GM18858 (cell line): ENCODE measurements around the gene SRRT.
"Not testable (repeated sequence)": the region's sequence is repeated elsewhere in the genome, so short reads cannot be mapped to it uniquely, and the experiment has no call there.

Experiments used
- ATAC-seq: cut with Tn5 transposase; IDR thresholded peaks from one replicate; pipeline ENCODE4 v1.9.1; 2021; ENCODE audit not compliant: unreplicated experiment

Gene SRRT

DNA sequence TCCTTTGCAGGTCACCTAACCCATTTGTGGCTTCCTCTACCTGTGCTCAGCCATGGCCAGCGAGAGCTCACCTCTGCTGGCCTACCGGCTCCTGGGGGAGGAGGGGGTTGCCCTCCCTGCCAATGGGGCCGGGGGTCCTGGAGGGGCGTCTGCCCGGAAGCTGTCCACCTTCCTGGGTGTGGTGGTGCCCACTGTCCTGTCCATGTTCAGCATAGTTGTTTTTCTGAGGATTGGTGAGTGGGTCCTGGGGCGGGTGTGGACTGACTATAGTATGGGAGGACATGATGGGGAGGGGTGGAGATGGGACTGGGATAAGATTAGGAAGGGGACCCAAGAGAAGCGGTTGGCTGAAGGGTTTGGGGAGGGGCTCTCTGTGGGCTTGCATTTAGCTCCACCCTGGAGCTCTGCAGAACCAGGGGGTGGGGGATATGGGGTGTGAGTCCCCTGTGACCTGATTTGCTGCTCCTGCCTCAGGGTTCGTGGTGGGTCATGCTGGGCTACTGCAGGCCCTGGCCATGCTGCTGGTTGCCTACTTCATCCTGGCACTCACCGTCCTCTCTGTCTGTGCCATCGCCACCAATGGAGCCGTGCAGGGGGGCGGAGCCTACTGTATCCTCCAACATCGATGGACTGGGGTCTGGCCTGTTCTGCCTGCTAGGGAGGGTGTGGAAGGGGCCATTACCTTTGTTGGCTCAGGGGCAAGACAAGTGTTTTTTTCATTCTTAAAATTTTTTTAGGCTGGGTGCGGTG, 20.6 kb upstream of the SRRT start:
- ATAC-seq: no peak

DNA sequence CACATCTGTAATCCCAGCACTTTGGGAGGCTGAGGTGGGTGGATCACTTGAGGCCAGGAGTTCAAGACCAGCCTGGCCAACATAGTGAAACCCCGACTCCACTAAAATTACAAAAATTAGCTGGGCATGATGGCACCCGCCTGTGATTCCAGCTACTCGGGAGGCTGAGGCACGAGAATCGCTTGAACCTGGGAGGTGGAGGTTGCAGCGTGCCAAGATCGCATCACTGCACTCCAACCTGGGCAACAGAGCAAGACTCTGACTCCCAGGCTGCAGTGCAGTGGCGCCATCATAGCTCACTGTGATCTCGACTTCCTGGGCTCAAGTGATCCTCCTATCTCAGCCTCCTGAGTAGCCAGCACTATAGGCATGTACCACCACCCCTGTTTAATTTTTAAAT, 20.0 kb upstream of the SRRT start:
- not testable (repeated sequence) for ATAC-seq

DNA sequence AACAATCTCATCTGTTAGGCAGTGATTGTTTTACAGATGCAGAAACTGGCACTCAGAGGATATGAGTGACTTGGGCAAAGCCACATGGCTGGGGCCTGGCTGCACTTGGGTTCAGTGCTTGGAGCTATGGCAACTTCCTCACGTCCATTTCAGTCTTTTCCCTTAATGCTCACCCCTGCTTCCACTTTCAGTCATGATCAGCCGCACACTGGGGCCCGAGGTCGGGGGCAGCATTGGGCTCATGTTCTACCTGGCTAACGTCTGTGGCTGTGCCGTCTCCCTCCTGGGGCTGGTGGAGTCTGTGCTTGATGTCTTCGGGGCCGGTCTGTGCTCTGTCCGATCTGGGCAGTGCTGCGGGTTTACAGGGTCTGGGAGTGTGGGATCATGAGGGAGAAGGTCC, 19.4 kb upstream of the SRRT start:
- no peak for ATAC-seq

DNA sequence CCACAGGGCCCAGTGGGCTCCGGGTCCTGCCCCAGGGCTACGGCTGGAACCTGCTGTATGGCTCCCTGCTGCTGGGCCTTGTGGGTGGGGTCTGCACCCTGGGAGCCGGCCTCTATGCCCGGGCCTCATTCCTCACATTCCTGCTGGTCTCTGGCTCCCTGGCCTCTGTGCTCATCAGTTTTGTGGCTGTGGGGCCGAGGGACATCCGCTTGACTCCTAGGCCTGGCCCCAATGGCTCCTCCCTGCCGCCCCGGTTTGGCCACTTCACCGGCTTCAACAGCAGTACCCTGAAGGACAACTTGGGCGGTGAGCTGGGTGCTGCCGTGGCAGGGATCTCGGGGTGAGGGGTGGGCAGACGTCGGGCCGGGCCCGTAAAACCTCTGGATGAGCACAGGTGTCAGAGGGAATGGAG, 18.0 kb upstream of the SRRT start:
- no peak for ATAC-seq

DNA sequence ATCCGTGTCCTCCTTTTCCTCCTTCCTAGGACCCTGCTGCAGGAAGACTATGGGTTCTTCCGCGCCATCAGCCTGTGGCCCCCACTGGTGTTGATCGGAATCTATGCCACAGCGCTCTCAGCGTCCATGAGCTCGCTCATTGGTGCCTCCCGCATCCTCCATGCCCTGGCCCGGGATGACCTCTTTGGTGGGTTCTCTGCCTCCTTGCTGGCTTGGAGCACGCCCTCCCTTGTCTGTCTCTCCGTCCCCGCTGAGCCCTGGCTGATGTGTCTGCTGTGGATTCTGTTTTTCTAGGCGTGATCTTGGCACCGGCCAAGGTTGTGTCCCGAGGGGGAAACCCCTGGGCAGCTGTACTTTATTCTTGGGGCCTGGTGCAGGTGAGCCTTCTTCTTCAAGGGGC, 15.0 kb upstream of the SRRT start:
- no peak for ATAC-seq

DNA sequence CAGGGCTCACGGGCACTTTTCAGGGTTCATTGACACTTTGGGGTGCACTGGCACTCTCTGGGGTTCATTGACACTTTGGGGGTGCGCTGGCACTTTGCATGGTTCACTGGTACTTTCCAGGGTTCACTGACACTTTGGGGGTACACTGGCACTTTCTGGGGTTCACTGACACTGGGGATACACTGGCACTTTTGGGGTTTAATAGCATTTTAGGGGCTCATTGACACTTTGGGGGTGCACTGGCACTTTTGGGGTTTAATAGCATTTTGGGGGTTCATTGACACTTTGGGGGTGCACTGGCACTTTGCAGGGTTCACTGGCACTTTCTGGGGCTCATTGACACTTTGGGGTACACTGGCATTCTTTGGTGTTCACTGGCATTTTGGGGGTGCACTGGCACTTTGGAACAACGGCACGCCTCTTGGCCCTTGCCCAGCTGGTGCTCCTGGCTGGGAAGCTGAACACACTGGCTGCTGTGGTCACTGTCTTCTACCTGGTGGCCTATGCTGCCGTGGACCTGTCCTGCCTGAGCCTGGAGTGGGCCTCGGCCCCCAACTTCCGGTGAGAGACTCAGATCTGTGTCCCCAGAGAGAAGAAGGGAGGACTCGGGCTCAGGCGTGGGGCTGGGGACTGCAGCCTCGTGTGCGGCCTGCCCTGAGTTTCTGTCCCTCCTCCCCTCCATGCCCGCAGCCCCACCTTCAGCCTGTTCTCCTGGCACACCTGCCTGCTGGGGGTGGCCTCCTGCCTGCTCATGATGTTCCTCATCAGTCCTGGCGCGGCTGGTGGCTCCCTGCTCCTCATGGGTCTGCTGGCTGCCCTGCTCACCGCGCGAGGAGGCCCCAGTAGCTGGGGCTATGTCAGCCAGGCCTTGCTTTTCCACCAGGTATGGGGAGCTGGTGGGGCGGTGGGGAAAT, 13.9 kb upstream of the SRRT start:
- ATAC-seq: no peak

DNA sequence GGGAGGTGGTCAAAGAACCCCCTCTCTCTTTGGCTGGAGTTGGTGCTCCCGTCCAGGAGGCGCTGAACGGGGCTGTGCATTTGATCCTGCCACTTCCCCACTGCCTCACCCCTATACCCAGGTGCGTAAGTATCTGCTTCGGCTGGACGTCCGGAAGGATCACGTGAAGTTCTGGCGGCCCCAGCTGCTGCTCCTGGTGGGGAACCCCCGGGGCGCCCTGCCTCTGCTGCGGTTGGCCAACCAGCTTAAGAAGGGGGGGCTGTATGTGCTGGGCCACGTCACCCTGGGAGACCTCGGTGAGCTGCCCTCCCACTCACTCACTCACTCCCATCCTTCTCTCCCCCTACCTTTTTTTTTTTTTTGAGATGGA, 13.3 kb upstream of the SRRT start:
- ATAC-seq: no peak

DNA sequence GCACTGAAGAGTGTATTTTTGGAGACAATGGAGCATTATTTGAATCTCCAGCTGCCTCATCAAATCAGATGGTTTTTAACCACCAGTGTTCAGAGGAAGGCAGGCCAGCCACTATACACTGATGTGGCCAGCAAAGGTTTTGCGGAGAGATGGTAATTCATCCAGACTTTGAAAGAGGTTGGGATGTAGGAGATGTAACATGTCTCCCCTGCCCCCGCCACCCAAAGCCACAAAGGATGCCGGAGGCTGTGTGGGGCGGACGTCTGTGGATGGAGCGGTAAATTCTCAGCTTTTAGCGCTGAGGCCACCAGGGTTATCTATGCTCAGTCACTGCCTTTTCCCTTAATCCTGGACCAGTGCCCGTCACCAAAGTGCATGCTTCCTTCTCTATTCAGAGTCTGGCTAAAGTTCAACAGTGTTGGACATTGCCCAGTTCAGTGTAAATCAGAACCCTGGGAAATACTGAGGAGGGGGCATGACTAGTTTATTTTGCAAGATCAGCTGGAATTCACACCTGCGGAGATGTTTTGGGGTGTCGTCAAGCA, 11.4 kb upstream of the SRRT start:
- no peak for ATAC-seq

DNA sequence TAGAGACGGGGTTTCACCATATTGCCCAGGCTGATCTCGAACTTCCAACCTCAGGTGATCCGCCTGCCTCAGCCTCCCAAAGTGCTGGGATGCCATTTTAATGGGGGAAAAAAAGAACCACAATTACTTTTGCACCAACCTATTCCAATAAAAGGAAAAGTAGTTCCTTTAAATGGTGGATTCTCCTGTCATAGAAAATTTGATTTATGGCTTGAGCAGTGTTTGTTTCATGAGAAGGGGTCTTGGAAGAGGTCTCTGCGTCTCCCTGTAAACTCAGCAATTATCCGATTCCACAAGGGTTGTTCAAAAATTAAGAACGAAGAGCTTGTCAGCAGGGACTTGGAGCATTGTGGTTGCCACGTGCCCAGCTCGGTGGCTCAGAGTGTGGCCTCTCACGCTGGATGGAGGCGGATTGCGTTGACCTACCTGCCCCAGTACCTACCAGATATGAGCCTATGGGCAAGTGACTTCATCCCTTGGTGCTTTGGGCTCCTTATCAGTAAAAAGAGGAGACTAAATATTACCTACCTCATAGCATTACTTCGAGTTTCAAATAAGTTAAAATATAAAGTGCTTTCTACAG, 10.5 kb upstream of the SRRT start:
- ATAC-seq: no peak

DNA sequence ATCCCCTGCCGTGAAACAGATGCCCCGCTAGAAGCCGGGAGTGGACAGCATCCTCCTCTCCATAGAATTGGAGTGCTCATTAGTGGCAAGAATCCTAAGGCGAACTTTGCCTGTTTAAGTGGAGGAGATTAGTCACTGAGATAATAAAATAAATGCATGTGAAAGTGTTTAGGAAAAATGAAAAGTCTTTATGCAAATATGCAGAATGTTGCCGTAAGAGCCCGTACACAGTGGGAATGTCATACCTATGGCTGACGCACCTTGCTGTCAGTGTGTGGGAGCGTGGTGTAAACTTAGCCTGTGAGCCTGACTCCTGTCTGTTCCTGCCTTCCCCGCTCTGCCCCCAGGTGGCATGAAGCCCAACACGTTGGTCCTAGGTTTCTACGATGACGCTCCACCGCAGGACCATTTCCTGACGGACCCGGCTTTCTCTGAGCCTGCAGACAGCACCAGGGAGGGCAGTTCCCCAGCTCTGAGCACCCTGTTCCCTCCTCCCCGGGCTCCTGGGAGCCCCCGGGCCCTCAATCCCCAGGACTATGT, 9.5 kb upstream of the SRRT start:
- no peak for ATAC-seq

DNA sequence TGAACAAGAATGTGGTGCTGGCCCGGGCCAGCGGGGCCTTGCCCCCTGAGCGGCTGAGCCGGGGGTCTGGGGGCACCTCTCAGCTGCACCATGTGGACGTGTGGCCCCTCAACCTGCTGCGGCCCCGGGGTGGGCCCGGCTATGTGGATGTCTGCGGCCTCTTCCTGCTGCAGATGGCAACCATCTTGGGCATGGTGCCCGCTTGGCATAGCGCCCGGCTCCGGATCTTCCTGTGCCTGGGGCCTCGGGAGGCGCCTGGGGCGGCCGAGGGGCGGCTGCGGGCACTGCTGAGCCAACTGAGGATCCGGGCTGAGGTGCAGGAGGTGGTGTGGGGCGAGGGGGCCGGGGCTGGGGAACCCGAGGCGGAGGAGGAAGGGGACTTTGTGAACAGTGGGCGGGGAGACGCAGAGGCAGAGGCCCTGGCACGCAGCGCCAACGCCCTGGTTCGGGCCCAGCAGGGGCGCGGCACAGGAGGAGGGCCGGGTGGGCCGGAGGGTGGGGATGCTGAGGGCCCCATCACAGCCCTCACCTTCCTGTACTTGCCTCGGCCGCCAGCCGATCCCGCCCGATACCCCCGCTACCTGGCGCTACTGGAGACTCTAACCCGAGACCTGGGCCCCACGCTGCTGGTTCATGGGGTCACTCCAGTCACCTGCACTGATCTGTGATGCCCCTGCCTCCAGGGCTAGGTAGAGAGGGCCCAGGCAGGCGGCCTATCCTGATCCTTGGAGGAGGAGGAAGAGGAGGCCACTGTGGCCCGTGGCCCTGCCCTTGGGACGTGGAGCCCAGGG, 8.8 kb upstream of the SRRT start:
- no peak for ATAC-seq

DNA sequence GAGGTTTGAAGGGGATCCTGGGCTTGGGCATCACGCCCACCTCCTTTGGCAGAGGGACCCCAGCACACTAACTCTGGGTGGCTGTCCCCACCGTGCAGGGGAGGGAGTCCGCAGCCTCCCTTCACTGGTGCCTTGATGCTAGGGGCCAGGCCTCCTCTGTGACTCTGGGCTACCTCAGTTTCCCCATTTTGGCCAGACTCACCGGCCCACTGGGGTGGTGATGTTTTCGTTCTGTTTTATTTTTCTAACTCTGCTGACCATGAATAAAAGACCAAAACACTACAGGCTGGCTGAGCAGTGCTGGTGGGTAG, 8.2 kb upstream of the SRRT start:
- ATAC-seq: no peak

DNA sequence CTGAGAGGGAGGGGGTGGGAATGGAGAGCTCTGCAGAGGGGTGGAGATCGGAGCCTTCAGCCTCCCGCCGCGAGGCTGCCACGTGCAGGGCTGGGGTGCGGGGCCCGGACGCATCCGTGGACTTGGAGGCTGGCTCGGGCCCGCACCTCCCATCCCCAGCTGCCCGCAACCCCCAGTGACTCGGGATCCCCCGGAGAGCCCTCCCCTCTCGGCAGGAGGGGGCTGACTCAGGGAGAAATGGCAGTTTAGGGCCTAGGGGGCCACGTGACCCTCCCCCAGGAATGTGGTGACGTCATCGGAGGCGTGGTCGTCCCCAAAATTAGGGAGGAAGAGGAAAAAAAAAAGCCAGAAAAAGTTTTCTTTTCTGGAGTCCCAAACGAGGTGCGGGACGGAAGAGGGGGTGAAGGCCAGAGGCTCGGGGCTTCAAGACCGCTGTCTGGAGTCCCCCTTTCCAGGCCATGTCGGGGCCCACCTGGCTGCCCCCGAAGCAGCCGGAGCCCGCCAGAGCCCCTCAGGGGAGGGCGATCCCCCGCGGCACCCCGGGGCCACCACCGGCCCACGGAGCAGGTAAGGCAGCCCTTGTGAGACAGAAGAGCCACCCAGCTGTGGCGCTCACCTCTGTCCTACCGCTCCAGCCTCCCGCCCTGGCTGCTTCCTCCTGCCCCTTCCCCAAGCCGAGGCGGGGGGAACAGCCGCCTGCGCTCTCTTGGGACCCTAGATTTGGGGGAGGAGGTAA, 7.7 kb upstream of the SRRT start, which contains the start of gene TRIP6:
TRIP6 (plus strand) TSS at position 348 of the 736 bp plus-strand sequence; CDS start at position 459, 111 bp downstream.
- ATAC-seq: no peak

DNA sequence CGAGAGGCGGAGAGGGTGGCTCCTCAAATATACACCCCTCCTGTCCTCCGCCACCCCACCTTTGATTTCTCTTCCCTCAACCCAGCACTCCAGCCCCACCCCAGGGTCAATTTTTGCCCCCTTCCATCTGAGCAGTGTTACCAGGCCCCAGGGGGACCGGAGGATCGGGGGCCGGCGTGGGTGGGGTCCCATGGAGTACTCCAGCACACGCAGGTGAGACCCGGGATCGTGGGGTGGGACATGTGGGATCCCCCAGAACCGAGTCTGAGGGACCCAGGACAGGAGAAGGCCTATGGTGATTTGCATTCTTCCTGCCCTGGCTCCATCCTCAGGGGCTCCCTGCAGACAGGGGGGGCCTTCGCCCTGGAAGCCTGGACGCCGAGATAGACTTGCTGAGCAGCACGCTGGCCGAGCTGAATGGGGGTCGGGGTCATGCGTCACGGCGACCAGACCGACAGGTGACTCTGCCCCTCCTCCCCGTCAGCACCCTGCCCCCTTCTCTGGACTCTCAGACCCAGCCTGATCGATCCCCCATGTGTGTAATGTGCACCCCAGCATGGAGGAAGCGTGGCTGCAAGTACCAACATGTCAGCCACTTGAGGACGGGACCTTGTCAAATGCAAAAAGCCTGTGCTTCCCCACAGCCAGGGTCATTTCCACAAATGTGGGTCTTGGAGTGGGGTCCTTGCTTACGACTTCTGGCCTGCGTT, 7.0 kb upstream of the SRRT start:
- ATAC-seq: no peak

DNA sequence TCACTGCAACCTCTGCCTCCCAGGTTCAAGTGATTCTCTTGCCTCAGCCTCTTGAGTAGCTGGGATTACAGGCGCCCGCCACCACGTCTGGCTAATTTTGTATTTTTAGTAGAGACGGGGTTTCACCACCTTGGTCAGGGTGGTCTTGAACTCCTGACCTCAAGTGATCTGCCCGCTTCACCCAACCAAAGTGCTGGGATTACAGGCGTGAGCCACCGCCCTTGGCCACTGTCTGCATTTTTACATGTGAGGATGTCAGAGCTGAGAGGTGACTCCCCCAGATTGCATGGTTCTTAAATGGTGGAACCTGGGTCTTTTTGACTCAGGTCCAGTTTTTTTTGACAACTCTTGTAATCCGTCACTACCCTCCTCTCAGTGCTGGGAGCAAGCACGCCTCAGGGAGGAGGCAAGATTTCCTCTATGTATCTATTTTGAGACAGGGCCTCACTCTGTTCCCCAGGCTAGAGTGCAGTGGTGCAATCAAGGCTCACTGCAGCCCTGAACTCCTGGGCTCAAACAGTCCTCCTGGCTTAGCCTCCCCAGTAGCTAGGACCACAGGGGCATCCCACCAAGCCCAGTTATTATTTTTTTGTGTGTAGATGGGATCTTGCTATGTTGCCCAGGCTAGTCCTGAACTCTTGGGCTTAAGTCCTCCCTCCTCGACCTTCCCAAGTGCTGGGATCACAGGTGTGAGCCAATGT, 1.2 kb upstream of the SRRT start:
- no peak for ATAC-seq

DNA sequence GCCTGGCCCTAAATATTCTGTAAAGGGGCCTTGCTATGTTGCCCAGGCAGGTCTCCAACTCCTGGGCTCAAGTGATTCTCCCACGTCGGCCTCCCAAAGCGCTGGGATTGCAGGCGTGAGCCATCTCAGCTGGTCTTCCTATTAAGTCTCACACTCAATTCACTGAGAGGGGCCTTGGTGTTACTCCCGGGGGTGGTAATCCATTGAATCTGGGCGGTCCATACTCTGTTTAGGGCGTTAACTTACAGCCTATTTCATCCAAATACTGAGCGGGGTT, 665 bp upstream of the SRRT start:
- no peak for ATAC-seq

DNA sequence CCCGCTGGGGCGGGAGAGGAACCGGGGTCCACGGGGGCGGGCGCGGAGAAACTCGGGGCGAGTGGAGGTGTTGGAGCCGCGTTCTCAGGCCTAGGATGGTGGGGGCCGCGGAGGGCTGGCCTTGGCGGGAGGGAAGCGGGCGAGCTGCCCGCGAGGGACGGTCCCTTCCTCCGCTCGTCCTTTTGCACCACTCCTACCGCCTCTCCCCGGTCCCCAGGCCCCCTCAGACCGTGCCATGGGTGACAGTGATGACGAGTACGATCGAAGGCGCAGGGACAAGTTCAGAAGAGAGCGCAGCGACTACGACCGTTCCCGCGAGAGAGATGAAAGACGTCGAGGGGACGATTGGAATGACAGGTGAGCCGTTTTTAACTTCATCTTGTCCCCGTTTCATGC, 451 bp downstream of the SRRT start:
- peak; percentile 17 for ATAC-seq

DNA sequence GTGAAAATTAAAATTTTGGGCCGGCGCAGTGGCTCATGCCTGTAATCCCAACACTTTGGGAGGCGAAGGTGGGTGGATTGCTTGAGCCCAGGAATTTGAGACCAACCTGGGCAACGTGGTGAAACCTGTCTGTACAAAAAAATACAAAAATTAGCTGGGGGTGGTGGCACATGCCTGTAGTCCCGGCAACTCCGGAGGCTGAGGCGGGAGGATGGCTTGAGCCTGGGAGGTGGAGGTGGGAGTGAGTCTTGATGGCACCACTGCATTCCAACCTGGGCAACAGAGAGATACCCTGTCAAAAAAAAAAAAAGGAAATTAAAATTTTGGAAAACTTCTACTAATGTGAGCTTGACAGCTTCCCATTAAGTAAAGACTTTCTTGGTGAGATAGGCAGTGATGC, 3.1 kb downstream of the SRRT start:
- ATAC-seq: no peak

DNA sequence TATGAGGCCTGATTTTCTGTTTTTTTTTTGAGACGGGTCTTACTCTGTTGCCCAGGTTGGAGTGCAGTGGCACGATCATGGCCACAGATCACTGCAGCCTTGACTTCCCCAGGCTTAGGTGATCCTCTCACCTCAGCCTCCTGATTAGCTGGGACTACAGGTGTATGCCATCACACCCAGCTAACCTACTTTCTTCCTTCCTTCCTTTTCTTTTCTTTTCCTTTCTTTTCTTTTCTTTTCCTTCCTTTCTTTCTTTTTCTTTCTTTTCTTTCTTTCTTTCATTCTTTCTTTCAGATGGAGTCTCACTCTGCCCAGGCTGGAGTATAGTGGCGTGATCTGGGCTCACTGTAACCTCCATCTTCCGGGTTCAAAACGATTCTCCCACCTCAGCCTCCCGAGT, 3.8 kb downstream of the SRRT start:
- ATAC-seq: no peak
